NCI-H146 treated with DMSO at 0.1 percent for 48 hours (cell line): ENCODE results near the gene BBOX1.
"Not testable (repeated sequence)": the region's sequence is repeated elsewhere in the genome, so short reads cannot be mapped to it uniquely, and the experiment has no call there.

Experiments used
- DNase-seq: peaks from one replicate; lab custom pipeline; 2025; ENCODE audit not compliant: unreplicated experiment; lab: John Stamatoyannopoulos, UW

The BBOX1 gene

GRCh38 chr11:27040302-27041115, at the start of gene BBOX1:
TSS of gene BBOX1 (plus strand) at chr11:27040815. CDS start at chr11:27055431, 14,616 bp downstream.
- no peak for DNase-seq

DNA sequence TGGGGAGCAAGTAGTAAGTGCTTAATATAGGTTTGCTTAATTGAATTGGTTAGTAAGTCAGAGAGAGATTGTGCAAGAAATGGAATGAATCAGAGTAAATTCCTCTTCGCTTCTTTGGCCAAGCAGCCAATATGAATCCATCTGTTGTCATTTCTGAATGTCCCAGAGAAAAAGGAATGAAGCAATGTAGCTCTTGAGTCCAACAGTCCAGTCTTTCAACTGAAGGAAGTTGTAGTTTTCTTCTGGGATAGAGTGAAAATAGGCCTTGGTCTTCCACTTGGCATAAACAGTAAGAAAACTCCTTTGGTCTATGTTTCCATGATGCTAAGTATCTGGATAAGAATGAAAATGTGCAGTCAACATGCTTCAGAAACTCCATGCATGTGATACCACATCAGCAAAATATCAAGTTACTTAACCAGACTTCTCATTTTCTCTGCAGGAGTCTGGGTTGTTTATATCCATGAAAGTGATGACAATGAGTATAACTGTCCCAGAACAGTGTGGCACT, 48.5 kb upstream of the BBOX1 start:
- DNase-seq = no peak

- no peak for DNase-seq
Observed at GRCh38 chr11:26993965-26994457, 46.6 kb upstream of the BBOX1 start, which contains the start of gene FIBIN. TSS of gene FIBIN (plus strand) at chr11:26994112. CDS start at chr11:26994527, 415 bp downstream.

GRCh38 chr11:26994631-26995095, 46.0 kb upstream of the BBOX1 start:
- no peak for DNase-seq

- no peak for DNase-seq
Observed at GRCh38 chr11:26995701-26996460, 44.7 kb upstream of the BBOX1 start.

- DNase-seq = no peak
Observed at GRCh38 chr11:26997378-26997777, 43.2 kb upstream of the BBOX1 start.

GRCh38 chr11:27001136-27001730, 39.4 kb upstream of the BBOX1 start:
- not testable (repeated sequence) for DNase-seq

DNA sequence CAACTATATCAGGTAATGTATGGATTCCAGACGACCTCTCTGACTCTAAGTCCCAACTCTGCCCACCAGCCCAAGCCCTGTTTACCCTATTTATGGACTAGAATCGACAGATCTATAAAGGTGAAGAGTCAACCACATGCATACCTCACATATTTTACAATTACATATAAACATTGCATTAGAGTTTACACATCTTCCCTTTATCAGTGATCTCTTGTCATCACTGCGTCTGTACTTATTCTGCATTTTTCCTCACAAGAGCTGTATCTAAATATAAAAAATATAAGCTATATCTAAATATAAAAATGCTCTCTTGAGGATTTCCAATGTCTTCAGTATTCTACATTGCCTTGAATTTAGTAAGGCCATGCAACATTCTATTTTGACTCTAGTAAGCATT, 38.2 kb upstream of the BBOX1 start:
- DNase-seq = no peak

GRCh38 chr11:27002838-27003237, 37.8 kb upstream of the BBOX1 start:
- DNase-seq = no peak

GRCh38 chr11:27004103-27004502, 36.5 kb upstream of the BBOX1 start:
- DNase-seq = no peak

DNA sequence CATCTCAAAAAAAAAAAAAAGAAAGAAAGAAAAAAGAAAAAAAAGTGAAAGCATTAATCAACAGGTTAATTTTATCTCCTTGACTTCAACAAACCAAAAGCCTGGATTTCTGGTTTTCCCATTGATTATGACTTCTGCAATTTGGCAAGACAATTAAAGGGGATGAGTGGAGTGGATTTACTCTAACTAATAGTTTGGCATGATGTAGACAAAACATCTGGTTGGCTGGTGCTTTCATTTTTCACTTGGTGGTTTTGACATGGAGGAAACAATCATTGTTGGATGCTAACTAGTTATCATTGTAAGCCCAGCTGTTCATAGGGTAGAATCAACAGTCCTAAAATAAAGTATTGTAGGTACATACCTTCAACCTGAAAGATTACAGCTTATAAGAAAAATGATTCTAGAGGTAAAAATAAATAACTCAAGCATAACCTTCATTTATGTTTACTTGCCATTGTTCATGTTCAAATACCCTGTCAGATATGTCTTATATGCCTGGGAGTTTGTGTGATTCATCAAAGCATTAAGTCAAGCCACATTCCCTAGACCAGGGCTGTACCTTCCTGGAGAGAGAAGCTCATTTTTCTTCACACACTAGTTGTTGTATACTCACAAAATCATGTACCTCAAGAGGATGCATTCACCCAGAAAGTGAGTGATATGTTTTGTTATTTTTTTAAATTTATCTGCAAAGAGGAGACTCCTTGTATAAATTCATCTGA, 31.6 kb upstream of the BBOX1 start:
- DNase-seq = no peak

GRCh38 chr11:27011560-27012233, 28.9 kb upstream of the BBOX1 start:
- DNase-seq = no peak

GRCh38 chr11:27012234-27012921, 28.2 kb upstream of the BBOX1 start:
- DNase-seq = no peak

- DNase-seq = no peak
Observed at GRCh38 chr11:27013781-27014361, 26.7 kb upstream of the BBOX1 start.

DNA sequence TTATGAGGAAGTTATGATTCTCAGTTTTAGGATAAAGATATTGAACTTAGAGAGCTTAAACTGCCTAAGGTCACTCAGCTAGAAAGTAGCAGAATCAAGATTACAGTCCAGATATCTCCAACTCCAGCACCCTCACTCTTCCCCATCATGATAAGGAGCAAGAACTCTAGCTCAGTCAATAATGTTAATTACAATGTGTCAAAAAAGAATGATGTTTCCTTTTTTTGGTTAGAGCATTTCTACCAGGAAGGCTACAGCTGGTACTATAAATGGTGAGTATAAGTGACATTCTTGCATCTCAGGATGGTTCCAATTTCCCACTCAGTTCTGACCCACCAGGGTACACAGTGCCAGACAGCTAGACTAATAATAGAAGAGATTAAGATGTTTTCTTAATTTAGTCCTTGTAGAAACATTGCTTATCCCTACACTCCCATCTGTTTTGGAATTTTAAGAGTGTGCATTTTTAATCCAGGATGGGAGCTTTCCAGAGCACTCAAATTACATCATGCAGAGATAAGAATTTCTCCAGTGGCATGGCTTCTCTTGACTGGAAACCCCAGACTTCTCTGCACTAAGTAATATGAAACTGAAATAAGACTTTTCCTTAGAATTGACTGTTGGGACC, 21.6 kb upstream of the BBOX1 start:
- no peak for DNase-seq

DNA sequence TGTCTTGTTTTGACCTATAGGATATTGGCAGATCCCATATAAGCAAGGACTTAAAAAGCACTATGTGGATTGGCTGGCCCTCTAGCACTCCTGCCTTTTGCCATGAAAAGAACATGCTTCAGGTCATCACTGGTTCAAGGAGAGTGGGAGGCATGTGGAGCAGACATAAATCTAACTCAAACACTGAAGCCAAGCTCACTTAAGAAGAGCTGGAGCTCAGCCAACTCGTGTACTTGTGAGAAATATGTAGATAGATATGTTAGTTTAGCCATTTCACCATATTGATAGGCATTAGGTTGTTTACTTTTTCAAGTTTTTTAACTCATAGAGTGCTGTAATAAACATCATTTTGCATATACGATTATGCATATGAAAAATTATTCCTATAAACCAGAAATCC, 19.9 kb upstream of the BBOX1 start:
- no peak for DNase-seq

- no peak for DNase-seq
Observed at GRCh38 chr11:27022659-27023251, 17.9 kb upstream of the BBOX1 start.

DNA sequence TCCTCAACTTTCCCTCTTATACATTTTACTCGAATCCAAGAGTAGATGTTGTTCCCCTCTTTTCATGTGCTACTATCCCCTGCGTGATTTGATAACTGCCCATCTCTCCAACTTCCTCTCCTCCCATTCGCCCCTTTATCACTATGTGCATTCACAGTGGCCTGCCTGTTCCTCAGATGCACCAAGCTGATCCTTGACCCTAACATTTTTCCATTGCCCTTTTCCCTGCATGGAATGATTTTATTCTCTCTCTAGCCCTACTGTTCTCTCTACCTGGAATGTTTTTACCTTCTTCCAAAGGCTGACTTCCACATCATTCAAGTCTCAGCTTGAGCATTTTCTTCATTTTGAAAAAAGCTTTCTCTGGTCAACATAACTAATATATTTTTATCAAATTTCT, 15.8 kb upstream of the BBOX1 start:
- DNase-seq = no peak
